Endometrium (tissue), 2 donors: ENCODE results near the gene MAGI1.
"Not testable (repeated sequence)": the region's sequence is repeated elsewhere in the genome, so short reads cannot be mapped to it uniquely, and the experiment has no call there.

Source experiments
- FAIRE-seq: peaks from 2 replicates; lab custom pipeline; 2012; peaks lifted over from hg19 to GRCh38; lab: Jason Lieb, UNC
- donor health status: control.
- donor health status: control.

MAGI1 gene

DNA sequence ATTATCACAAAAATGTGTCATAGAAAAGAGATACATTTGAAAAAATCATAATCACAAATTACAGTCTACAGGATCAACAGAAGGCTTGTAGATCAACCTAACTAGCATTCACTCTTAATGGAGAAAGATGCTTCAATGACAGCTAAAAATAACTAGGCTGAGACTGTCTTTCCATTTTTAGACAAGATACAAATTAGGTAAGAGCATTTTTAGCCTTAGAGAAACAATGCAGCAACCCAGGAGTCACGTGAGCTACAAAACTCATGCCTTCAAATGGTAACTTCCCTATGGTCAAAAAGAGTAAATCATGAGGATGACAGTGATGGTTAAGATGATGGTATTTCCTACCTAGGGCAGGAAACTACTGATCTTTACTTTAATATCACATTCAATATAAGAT is 415.4 kb downstream of the MAGI1 start:
- FAIRE-seq = no peak

DNA sequence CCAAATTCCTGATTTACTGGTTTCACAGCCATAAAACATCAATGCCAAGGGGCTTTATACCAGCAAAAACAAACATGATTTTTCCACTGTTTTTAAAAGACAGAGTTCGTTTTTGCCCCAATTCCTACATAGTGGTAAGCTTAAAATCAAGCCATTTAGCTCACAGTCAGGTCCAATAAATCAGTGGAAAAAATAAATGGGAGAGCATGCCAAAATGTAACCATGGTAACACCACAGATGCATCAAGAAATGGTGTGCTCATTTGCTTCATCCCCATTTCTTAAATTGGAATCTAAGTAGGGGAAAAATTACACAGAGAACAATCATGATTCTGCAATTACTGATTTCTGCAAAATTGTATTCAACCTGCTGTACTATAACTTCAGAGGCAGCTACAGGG is 418.8 kb downstream of the MAGI1 start:
- no peak for FAIRE-seq

DNA sequence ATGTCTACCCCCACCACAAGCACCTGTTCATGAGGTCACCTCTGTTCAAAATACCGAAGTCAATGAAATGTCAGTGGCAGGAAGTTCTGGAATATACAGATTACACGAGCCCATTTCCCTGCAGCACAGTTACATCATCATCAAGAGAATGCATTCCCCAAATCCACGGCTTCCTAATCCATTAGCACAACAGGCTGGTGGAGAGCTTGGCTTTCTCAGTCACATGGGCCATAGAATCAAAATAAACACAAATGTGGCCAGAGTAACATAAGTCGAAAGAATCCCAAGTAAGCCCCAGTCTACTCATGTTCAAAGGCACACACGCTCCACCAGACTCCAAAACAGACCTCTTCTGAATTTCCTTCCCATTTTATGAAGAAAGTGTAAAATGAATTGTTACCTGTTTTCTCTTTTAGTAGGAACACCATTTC is 419.3 kb downstream of the MAGI1 start:
- FAIRE-seq = no peak

DNA sequence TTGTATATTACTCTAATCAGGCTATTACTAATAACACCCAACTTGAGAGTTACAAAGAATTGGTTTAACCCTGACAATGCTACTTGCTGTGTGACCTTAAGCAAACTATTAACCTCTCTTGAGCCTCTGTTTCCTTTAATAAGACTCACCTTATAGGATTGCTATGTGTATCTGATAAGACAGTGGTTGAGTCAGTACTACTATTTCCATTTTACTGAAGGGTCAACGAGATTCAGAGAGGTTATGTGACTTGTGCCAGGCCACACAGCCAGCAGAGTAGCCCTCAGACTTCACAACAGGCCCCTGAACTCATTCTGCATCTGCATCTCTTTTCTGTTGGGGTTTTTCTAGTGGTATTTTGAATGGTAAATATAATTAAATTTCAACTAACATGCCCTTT is 420.1 kb downstream of the MAGI1 start:
- FAIRE-seq = no peak

DNA sequence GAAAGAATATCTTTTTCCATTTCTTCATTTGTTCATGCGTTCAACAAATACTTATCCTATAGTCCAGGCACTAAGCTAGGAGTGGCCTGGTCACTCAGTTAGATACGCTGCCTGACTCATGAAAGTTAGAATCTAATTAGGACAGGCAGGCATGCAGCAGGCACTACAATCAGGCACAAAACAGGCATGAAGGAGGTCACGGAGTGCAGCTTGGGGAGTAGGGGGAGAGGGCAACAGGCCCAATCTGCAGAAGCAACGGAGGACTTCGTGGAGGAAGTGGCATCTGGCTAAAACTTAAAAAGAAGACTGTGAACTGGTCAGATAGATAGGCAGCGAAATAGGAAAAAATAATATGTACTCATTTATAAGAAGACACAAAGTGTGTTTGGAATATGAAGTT is 420.9 kb downstream of the MAGI1 start:
- FAIRE-seq = no peak

DNA sequence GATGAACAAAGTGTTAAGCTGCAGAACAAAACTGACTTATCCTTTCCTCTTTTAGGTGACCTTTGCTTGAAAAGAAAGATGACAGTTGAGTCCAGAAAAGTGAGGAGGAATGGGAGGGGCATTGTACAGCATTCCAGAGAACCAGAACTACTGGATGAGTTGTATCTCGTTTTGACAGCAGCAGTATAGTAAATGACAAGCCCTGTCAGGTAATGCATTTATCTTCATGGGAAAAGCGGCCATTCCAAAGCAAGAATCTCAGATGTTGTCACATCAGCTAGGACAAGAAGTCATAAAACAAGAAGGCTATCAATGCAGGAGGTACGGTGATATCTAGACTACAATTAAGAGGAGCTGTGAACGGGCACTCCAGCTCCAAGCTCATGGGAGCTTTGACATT is 421.5 kb downstream of the MAGI1 start:
- FAIRE-seq = no peak

DNA sequence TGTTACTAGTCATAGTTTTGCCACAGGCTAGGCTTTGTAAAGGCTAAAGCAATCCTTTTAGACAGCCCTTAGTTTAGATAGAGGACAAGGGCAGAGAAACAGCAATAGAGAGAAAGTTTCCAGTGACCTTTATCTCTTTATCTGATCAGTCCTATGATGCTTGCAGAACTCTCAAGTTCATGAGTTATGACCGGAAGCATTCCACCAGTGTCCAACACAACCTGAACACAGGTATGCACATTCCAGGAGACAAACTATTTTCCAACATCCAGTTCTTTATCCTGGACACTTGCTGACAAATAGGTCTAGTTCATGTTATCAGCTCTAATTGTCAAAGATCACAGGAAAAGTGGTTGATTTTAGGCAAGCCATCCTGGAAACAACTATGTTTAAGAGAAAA is 422.2 kb downstream of the MAGI1 start:
- FAIRE-seq = no peak

DNA sequence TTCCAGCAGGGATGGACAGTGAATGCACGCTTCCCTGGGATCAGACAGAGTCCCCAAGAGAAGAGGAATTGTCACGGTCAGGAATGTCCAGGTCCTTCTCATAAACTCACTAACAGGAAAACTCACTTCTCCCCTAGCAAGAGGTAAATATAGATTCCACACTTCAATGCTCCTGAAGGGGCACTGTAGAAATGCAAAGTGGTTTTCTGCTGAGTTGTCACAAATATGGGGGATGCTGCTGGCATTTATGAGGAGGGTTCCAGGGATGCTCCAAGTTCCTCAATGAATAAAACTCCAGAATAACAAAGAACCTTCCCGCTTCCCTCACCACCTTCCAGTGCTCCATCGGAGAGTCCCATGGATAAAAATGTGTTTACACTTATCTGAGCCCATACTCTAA is 423.4 kb downstream of the MAGI1 start:
- no peak for FAIRE-seq

DNA sequence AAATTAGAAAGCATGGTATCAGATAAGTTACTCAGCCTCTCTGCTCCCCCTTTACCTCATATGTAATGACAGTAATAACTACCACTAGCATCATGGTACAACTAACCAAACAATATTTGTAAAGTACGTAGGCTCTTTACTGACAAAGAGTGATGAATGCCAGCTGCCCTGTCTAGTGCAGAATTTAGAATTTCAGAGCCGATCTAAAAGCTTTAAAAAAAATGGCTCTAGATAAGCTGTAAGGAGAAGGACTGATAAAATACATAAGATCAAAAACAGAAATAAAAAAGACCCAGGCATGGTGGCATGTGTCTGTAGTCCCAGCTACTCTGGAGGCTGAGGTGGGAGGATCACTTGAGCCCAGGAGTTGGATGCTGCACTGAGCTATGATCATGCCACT is 424.1 kb downstream of the MAGI1 start:
- FAIRE-seq = no peak

DNA sequence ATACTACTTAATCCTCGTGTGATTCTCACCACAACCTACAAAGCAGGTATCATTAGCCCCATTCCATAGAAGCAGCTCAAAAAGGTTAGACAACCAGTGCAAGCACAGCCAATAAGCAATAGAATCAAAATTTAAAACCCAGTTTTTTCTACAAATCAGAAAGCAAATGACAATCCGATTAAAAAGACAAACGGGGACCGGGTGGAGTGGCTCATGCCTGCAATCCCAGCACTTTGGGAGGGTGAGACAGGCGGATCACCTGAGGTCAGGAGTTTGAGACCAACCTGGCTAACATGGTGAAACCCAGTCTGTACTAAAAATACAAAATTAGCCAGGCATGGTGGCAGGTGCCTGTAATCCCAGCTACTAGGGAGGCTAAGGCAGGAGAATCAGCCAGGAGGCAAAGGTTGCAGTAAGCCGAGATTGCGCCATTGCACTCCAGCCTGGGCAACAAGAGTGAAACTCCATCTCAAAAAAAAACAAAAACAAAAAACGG is 430.7 kb downstream of the MAGI1 start:
- not testable (repeated sequence) for FAIRE-seq

DNA sequence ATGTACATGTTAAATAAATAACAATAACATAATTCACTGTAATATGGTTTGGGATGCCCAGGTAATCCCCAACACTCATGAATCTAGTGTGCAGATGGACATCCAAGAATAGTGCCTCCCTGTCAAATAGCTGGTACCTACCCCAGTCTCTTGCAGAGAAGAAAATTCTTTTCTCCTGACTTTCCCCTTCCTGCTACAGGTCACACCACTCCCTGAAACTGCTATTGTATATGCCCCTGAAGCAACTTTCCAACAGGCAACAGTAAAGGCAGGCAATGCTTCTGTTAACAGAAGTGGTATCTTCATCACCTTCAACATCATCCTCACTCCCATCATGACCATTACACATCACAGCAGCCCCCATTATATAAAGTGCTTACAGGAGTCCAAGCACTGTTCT is 431.6 kb downstream of the MAGI1 start:
- no peak for FAIRE-seq

DNA sequence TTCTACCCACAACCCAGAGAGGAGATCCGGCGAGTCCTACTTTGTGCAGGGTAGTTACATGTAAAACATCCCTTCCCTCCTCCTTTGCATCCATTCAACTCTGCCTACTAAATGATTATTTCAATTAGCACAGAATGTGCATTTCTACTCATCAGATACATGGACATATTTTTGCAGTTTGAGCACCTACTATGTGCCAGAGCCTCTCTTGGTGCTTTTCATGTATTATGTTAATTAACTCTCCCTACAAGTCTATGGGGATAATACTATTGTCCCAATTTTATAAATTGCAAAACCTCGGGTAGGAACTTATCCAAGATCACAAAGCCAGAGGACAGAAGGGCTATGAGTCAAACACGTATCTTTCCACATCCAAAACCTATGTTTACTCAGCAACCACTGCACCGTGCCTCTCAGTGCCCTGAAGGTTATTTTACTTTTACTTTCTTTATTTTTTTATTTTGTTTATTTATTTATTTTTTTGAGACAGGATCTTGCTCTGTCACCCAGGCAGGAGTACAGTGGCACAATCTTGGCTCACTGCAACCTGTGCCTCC is 432.8 kb downstream of the MAGI1 start:
- FAIRE-seq = no peak

DNA sequence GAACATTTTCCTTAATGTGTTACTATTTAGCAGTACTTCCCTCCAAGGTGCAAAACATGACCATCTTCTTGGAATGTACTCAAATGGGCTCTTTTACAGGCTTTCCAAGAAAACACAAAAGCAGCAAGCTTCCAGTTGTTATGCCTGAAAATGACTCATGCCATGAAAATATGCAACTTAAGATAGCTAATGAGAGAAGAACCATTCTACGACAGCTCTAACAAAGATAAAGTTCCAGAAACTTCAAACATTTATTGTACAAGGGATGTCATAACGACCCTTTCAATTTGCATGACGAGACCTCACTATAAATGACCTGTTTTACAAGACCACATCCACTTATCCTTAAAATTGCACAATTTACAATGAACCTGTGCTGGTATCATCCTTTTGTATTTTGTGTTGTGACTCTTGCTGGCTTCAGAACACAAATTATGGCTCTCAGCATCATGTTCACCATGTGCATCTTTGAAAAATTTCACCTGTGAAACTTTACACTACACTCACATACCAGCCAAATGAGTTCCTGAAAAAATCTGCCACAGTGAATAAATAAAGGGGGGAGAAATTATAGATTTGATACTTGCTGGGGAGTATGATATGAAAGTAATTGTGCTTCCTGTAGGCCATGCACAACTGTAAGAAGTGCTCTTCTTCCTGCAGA is 433.7 kb downstream of the MAGI1 start:
- FAIRE-seq = no peak

DNA sequence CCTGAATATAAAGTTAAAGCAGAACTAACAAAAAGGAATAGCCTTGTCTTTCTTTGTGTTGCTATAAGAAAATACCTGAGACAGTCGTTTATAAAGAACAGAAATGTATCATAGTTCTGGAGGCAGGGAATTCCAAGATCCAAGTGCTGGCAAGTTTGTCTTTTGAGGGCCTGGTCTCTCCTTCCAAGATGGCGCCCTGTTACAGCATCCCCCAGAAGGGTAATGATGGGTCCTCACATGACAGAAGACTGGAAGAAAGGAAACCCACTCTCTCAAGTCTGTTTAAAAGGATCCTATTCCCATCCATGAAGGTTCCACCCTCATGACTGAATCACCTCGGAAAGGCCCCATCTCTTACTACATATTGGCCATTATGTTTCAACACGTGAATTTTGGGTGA is 435.1 kb downstream of the MAGI1 start:
- no peak for FAIRE-seq

DNA sequence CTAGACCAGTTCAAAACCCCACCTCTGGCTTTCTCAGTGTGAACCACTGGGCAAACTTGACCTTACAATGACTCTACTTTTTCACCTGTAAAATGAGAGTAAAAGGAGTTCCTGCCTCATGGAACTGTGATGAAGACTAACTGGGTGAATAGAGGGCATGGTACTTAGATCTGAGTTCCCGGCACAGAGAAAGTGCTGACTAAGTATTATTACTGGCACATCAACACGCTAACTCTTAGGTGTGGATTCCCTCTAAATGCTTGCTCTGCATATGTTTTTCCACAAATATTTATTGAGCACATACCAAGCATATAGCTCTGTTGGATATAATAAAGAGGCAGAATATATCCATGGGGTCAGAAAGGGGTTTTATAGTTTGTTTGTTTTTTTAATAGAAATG is 437.8 kb downstream of the MAGI1 start:
- FAIRE-seq = no peak

DNA sequence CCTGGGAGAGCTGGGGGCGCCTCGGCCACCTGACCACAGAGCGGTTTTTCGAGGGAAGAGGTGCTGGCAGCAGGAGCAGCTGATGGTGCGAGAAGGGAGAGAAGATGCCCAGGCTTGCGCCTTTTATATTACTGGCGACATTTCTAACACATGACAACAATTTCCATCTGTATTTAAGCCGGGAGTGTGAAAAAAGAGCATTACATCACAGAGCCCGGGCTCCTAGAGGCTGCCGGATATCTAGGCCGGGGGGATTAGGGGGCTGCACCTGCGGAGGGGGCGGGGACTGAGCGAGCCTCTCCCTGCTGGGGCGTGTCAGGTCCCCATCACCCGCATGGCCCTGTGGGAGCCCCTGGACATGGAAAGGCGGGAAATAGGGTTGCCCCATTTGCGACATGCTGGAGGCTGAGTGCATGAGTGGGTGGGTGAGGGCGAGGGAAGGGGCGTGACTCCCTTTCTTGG is 440.7 kb downstream of the MAGI1 start:
- no peak for FAIRE-seq

DNA sequence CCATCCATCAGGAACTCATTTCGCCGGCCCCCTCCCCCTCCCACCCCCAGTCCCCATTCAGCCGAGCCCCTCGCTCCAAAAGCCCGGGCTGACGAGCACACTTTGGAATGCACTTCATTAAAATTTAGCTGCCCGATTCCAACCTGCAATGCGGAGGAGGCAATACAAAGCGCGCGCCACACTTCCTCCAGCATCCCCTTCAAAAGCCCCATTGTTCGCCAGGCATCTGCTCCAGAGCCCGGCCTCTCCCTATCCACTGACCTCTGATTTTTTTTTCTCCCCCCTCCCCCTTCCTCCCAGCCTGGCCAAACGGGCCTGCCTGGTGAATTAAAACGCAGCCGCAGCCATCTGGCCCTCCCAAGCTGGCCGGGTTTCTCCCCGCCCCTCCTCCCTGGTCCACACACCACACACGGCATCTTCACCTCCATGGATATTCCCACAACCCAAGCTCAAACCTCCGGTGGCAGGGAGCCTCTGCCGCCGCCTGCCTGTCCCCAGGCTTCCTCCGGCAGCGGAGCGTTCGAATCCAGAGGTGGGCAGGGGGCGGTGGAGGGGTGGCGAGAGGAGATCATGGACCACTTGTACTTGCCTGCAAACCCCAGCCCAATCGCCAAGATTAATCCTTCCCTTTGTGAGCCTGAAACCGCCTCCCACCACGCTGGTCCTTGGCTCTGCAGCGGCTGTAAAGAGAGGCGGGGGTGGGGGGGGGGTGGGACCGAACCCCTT is 441.3 kb downstream of the MAGI1 start:
- FAIRE-seq = no peak

DNA sequence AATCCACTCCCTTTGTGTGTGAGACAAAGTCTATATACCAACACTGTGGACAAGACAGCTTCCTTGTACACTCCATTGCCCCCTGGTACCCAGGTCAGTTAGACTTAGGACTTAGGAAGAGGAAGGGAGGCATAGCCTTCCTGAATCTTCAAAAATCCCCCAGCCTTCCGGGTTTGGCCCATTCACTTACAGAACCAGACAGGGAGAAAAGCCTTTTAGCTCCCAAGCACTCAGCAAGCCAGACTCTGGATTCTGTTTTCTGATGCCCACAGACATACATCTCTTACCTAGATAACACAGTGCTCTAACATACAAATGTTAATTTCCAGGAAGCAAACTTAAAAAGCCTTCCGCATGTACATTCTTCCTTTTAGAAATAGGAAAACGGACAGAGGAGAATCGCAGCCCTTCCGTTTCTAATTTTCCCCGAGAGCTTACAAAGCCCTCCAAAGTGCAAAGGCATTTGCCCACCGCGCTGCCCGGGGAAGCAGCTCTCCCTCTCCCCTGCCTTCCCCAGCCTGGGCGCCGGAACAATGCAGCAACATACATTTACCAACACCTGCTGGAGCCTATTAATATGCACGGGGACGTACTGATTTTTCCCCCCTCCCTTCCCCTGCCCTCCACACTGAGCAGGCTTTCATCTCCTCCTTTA is 442.0 kb downstream of the MAGI1 start:
- FAIRE-seq = no peak

DNA sequence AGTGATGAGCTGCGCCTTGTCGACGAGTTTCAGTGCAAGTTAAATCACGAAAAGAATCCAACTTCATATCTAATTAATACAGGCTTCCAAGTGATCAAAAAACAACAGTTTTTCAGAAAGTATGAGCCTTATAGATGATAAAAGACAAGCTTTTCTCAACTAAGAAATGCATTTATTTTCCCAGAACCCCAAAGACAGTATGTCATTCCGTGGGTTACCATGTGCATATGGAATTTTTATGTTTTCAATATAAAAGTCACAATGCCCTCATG is 442.8 kb downstream of the MAGI1 start:
- no peak for FAIRE-seq

DNA sequence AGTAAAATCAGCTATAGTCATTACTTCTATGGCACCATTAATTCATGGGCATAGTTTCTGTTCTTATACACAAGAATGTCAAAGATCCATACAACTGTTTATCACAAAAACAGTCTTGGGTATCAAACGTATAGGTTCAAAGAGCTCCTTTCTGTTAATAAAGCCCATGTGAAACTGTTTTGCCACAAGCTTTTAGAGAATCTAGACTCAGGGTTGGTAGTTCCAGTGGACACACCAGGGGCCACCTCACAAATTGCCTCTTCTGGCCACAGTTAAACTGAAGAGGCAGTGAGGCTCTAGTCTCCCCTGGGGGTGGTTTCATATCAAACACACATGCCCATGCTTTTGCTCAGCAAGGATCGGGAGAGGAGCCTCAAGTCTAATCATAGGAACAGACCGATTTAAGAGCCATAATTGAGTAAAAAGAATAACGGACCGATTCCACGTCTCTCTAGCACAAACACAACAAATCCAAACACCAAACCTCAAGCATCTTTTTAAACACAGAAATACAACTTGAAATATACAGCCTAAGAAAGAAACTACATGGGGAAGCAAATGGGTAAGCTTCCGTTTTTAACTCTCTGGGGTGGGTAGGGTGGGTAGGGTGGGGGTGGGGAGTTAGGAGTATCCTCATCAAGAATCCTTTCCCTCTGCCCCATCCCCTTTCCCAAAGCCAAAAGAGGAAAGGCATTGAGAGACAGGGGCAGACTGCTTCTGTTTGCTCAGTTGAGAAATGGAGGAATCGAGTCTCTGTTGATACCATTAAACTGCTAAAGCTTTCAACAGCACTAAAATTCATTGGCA is 443.3 kb downstream of the MAGI1 start:
- FAIRE-seq = no peak

DNA sequence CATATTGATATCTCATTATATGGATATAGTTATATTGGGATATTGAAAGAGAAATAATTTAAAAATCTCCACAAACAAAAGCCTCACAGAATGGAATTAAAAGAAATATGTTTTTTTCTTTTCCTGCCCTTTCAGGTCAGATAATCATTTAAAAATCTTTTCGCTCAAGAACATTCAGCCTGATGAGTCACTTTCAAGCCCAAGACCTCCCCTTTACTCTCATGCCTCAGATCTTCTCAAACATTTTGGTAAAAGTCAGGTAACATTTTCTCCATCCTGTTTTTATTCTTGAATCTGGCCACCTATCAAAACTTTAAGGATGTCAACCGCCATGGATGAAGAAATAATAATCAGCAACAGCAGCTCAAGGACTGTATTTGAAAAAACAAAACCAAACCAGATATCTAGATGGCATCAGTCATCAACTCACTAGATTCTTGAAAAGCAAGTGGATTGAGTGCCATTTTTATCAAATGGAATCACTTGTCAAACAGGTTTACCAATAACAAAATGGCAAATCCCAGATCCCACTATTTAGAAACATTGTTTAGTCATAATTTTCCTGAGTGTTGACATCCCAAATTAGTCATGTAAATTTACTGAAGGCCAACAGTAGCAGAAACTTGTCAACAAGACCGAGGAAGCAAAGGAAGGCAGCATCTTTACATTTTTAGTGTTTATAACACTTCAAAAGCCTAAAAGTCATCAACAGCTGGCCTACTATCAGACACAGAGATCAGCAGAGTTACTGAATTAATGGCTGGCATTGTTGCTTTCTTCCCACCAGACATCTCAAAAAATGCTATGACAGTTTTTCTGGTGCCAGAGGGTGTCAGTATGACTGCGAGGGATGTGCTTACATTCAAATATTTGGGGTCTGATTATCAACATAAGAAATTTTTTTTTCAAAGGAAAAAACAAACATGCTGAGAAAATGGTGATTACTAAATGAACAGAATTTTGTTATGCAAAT is 444.7 kb downstream of the MAGI1 start:
- no peak for FAIRE-seq
